GM19455 (cell line): Measurements from ENCODE around the gene CHST14.
A peak's percentile ranks its signal among the peaks of the same experiment; 100 is the strongest.

Experiments
- ATAC-seq: cut with Tn5 transposase; IDR thresholded peaks from one replicate; pipeline ENCODE4 v1.9.1; 2021; ENCODE audit not compliant: unreplicated experiment

Gene CHST14

GRCh38 chr15:40470423-40471104 is at the start of gene CHST14:
CHST14 (plus strand) TSS chr15:40470984; CDS start chr15:40471214, 230 bp downstream.
- peak; percentile 74 for ATAC-seq

DNA sequence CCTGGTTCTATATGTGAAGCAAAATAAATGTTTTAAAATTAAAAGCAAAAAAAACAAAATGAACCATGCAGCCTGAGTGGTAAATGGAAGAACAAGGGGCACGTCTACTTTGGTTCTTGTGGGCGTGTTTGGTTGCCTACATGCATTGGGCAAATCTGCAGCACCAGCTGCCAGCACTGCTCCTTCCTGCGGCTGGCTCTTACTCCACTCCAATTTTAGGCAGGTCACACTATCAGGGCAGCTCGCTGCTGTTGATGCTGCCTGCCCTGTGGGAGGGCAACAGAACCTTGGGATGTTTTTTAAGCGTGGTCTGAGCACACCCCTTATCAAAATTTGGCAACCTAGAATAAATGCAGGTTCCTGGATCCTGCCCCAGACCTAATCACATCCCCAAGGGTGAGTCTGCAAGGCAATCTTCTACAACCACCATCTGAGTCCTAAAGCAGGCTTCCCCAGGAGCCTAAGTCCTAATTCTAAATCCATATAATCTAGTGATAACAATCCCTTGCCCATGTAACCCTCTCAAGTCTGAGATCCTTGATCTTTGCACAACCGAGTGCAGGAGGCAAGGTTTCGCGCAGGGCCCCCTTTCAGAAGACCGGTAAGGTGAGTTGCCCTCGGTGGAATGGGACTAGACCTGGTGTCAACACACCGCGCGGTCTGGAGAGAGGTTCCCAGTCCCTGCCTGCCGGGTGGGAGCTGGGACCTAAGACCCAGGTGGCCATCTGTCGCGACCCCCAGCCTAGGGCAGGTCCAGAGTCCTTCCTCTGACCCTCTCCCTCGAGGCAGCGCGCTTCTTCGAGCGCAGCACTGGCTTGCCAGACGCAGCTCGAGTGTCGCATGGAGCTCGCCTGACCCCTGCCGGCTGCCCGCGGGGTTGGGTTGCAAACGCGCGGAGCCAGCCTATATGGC is 49.3 kb upstream of the CHST14 start:
- peak; percentile 68 for ATAC-seq

DNA sequence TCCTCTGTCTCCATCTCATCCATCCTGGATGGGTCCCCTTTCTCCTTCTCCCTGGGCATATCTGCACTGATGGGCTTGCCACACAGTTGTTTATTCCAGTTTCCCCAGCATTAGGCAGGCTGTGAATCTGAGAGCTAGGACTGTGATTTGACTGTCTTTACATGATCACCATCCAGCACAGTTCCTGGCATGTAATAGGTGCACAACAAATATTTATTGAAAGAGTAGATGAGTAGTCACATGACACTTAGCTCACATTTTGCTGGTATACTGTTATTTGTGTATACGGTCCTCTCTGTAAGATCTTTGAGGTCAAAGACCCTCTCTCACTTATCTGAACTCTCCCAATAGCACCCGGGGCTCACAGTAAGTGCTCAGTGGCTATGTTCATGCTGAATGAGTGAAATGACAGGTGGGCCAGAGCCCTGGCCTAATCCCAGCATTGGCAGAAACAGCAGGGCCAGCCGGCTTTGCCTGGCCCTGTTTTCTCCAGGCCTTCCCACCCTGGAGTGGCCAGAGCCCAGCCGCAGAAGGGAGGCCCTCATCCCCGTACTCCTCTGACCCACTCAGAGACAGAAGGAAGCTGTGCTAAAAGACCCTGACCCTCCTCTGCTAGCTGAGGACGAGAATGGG is 46.2 kb upstream of the CHST14 start:
- ATAC-seq, result no peak

- no peak for ATAC-seq
Measured at GRCh38 chr15:40425681-40426080, 45.1 kb upstream of the CHST14 start.

DNA sequence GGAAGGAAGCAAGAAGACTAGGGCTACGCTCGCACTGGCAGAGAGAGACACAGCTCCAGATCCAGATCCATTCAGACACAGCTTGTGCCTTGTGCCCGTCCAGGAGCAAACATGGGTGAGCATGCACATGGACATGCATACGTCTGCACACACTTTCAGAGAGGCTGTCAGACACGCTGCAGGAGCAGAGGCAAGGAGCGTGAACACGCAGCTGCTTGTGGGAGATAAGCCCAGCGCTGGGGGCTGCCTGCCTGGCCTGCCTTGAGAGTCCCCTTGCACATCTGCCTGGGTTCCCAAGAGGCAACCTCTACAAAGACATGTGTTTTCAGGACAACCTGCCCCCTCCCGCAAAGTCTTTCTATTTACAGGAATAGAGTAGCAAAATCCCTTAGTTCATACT is 43.6 kb upstream of the CHST14 start:
- no peak for ATAC-seq

- ATAC-seq, result no peak
Measured at GRCh38 chr15:40428185-40428584, 42.6 kb upstream of the CHST14 start.

- ATAC-seq, result no peak
Measured at GRCh38 chr15:40429068-40429710, 41.6 kb upstream of the CHST14 start.

- no peak for ATAC-seq
Measured at GRCh38 chr15:40430271-40430805, 40.4 kb upstream of the CHST14 start.

- no peak for ATAC-seq
Measured at GRCh38 chr15:40435023-40435709, 35.6 kb upstream of the CHST14 start.

GRCh38 chr15:40435710-40436089 is 35.1 kb upstream of the CHST14 start:
- no peak for ATAC-seq

GRCh38 chr15:40436116-40436891 is 34.5 kb upstream of the CHST14 start:
- no peak for ATAC-seq

- ATAC-seq, result no peak
Measured at GRCh38 chr15:40436892-40437751, 33.7 kb upstream of the CHST14 start.

DNA sequence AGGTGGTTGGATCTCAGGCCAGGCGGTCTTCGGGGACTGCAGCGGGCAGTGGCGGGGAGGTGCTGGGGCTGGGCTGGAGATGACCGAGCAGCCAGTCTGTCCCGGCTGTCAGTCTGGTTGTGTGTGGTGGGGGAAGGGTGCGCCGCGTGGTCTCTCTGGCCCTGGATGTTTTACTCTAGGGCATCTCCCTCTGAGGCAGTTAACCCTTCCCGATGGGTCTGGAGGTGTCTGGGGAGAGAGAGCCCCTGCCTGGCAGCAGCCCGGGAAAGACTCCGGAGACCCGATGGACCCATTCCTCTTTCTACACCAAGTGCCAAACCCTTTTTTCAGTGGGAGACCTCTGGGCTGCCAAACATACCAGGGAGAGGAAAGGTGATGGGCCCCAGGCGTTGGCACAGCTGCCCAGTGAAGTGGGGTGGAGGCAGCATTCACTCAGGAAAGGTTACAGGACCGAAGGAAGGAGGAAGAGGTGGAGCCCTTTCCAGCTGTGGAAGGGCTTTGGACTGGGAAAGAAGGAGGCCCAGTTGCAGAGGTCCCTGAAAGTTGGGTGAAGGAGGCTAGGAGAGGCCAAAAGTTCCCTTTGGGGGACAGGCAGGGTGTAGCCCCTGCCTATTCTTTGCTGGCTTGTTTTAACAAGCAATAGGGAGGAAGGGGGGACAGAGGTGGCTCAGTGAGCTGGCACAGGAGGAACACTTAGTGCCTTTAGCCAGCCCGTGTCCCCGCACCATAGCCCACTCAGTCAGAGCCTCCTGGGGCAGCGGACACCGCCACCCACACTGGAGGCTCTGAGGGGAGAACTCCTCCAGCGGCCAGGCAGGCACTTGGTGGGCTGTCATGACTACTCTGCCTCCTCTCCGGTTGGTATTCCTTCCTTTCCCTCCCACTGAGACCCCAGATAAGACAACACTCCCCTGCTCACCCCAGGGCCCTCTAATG is 32.8 kb upstream of the CHST14 start:
- ATAC-seq, result no peak

GRCh38 chr15:40438712-40439111 is 32.1 kb upstream of the CHST14 start:
- no peak for ATAC-seq

GRCh38 chr15:40439461-40439959 is 31.3 kb upstream of the CHST14 start:
- no peak for ATAC-seq

GRCh38 chr15:40439960-40440742 is 30.6 kb upstream of the CHST14 start:
- ATAC-seq, result no peak
